ENCODE data around the gene CCDC180. TPM values are rescaled to one million over a fixed set of nuclear protein-coding genes. Genes with fewer than 3 reads are reported as not detected.
"Not testable (repeated sequence)": the region's sequence is repeated elsewhere in the genome, so short reads cannot be mapped to it uniquely, and the experiment has no call there.

CCDC180 gene
- polyA plus RNA-seq (2013, experiment 1 of 2; ENCODE audit: insufficient read length) = 1.3 TPM
- 2.7 TPM for polyA plus RNA-seq (2013, experiment 2 of 2; ENCODE audit: insufficient read length)

DNA sequence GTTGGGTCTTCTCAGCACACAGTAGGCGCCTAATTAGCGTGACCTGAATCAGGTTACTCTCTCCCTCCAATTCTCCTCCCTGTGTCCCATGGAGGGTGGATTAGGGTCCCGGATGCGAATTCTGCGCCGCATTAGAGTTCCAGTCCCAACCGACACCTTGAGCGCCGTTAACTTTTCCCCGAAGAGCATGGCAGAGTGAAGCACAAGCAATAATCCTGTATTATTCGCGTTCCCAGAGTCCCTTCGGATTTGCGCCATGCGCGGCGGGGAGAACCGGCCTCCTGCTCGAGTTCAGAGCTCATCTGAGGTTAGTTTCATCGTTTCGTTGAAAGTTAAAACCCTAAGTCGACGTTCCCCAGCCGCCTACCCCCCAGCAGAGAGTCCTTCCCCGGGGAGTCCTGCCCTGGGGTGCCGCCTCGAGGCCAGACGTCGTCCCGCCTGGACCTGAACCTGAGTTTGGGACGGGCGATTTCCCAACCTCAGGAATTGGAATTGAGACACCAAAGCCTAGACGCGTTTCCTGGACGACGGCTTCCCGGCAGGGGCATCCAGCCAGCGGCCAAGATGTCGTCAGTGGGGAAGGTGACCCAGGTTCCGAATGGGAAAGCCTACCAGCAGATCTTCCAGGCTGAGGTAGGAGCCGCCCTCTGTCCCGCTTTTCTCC, at the start of gene CCDC180:
Gene CCDC180, plus strand, starts transcription at position 160 of the 664 bp plus-strand sequence. Its CDS starts 405 bp downstream, at position 565.
- DNase-seq = peak; percentile 14

DNA sequence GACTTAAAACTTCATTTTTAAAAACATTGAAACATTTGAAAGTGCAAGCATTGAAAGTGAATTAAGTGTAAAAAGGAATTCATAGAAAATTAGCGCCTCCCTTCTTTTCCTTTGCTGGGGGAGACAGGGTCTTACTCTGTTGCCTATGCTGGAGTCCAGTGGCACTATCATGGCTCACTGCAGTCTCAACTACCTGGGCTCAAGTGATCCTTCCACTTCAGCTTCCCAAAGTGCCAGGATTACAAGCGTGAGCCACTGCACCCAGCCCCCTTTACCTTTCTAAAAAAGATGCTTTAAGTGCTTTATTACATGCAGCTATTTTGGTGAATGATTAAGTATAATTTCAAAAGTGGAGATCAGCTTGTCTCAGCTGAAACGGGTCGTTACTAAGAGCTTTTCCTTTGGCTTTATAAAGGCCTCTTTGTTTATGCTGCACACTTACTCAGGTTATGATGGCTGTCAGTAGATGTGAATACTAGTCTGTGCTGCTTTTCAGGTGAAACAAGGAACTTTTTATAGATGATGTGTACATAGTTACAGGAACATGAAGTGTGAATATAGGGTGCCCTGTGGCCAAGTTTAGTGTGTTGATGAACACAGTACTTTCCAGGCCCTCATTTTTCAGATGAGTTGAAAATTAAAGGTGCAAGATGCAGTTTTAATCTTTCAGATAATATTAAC, 47.5 kb upstream of the CCDC180 start:
- DNase-seq = not testable (repeated sequence)

DNA sequence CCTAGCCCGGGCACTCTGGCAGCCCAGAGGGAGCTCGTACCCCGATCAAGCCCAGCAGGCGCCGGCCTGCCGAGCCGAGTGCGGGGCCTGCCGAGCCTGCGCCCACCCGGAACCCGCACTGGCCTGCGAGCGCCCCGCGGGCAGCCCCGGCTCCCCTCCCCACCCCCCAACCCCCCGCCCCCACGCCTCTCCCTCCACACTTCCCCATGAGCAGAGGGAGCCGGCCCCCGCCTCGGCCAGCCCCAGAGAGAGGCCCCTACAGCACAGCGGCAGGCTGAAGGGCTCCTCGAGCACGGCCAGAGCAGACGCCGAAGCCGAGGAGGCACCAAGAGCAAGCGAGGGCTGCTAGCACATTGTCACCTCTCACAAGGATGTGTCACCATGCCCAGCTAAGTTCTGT, 36.2 kb upstream of the CCDC180 start:
- no peak for DNase-seq

DNA sequence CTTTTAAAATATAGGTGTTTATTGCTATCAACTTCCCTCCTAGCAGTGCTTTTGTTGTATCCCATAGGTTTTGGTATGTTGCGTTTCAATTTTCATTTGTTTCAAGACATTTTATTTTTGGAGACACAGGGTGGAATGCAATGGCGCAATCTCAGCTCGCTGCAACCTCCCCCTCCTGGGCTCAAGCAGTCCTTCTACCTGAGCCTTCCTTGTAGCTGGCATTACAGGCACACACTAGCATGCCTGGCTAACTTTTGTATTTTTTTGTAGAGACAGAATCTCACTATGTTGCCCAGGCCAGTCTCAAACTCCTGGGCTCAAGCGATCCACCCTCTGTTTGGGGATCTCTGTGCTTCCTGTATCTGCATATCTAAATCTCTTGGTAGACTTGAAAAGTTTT, 35.4 kb upstream of the CCDC180 start:
- no peak for DNase-seq

DNA sequence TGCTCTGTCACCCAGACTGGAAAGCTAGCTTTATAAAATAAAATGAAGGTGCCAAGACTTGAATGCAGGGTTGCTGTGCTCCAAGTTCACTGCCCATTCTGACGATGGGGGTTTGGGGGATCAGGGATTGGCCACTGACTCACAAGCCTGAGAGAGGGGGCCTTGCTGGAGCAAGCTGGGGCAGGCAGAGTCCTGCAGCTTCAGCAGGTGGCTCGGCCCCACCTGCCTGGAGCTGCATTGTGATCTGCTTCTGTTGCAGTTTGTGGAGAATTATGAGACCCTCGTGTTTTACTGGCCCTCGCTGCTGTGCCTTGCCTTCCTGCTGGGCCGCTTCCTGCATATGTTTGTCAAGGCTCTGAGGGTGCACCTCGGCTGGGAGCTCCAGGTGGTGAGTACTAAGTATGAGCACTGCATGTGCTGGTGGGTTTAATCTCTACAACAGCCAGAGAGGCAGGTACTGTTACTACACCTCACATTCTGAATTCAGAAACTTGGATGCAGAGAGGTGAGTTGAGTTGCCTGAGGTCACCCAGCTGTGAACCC, 31.1 kb upstream of the CCDC180 start:
- no peak for DNase-seq

DNA sequence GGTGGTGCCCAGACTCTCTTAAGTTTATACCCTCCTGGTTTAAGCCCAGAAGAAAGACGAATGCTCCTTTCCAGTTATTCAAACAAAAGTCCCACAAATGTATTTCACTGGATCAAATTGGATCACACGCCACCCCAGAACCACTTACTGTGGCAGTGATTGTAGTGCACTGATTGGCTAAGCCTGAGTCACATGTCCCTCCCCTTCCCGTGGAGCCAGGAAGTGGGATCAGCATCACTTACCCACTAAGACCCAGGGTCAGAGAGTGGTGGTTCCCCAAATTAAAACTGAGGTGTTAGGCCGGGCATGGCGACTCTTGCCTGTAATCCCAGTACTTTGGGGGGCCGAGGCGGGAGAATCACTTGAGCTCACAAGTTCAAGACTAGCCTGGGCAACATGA, 29.5 kb upstream of the CCDC180 start:
- DNase-seq = no peak

DNA sequence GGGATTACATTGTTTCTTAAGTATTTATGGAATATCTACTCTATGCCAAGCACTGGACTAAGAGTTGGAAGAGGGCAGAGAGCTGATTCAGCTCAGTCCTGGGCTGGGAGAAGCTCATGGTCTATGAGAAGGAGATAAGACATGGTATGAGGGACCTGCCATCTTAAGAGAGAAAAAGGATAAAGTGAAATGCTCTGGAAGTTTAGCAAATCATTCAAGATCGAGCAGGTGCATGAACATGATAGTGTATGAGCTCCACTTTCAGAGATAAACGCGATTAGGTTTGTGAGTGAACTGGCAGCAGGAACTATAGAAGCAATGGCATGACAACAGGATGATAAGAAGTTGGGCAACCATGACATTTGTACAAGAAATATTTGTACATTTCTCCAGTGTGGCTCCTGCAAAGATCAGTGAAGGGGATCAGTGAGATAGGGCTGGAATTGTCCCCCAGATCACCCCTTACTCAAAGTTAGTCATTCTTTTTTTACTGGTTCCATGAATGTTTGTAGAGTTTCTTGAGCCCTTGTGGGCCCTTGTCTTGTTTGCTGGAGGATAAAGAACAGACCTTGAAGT, 26.6 kb upstream of the CCDC180 start:
- DNase-seq = no peak

DNA sequence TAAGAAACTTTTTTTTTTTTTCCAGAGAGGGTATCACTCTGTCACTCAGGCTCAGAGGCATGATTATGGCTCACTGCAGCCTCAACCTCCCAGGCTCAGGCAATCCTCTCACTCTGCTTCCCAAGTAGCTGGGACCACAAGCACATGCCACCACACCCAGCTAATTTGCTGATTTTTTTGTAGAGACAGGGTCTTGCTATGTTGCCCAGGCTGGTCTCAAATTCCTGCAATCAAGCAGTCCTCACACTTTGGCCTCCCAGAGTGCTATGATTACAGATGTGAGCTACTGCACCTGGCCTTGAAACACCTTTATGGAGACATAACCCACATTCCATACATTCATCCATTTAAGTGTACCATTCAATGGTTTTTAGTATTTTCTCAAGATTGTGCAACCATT, 23.7 kb upstream of the CCDC180 start:
- no peak for DNase-seq

DNA sequence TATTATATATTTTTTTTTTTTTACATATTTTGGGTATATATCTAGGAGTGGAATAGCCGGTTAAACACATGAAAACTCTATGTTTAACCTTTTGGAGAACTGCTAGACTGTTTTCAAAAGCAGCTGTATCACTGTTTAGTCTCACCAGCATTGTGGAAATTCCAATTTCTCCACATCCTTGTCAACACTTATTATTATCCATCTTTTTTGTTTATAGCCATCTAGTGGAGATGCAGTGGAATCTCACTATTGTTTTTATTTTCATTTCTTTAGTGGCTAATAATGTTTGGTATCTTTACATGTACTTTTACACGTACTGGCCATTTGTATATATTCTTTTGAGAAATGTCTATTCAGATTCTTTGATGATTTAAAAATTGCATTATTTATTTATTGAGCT, 22.7 kb upstream of the CCDC180 start:
- DNase-seq = no peak

DNA sequence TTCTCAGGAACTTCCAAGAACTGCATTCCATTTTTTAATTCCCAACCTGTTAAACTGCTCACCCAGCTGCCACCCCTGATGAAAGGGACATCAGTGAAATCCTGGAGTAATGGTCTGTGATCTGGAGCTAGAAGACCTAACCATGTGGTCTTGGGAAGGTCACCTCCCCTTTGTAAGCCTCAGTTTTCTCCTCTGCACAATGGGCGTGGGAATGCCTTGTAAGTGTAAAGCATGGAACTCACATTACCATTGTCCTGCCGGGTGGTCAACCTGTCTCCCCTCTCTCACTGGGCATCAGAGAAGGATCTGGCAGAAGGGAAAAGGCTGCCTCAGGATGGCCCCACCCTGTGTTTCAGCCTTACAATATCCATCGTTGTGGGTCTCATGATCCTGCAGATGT, 15.3 kb upstream of the CCDC180 start:
- no peak for DNase-seq

DNA sequence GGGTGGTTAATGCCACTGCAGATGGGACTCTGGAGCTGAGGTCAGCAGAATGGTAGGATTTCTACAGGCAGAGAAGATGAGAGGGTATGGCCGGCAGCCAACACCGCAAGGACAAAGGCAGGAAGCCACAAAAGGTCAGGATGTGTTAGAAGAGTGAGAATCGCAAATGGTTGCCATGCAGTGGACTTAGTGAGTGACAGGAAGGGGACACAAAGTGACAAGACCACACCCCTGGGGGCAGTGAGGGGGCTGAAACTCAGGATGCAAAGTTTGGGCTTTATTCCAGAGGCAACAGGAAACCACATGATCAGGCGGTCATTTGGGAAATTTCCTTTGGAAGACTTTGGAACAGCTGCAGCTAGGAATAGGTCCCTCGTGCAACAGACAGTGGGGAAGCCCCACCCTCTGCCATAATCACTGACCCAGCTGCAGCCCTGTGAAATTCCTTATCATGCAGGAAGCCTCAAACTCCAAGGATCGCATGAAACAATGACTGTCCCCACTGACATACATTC, 14.2 kb upstream of the CCDC180 start:
- DNase-seq = peak; percentile 8

DNA sequence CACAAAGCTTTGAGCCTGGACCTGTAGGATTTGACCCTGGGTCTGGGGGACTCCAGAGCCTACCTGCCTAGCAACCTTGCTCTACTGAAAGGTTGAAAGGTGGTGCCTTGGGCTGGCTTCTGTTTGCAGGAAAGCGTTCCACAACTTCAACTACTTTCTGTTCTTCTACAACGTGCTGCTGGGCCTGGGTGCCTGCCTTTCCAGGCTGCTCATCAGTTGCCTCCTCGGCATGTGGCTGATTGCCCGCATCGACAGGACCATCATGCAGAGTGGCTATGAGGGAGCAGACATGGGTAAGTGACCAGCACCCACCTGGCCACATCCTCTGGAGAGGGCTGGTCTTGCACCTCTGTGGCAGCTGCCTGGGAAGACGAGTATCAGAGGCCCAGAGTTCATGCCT, 13.6 kb upstream of the CCDC180 start:
- no peak for DNase-seq

DNA sequence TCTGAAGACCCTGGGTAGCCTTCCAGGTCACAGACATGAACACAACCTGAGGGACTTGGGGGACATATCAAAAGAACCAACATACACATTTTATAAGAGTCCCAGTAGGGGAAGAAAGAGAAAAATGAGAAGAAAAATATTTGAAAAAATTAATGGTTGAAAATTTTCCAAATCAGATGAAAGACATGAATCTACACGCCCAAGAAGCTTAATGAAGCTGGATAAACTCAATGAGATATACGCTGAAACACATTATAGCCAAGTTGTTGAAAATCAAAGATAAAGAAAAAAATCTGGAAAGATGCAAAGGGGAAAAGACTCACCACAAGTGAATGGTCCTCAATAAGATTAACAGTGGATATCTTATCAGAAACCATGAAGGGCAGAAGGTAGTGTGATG, 9.6 kb upstream of the CCDC180 start:
- DNase-seq = no peak

DNA sequence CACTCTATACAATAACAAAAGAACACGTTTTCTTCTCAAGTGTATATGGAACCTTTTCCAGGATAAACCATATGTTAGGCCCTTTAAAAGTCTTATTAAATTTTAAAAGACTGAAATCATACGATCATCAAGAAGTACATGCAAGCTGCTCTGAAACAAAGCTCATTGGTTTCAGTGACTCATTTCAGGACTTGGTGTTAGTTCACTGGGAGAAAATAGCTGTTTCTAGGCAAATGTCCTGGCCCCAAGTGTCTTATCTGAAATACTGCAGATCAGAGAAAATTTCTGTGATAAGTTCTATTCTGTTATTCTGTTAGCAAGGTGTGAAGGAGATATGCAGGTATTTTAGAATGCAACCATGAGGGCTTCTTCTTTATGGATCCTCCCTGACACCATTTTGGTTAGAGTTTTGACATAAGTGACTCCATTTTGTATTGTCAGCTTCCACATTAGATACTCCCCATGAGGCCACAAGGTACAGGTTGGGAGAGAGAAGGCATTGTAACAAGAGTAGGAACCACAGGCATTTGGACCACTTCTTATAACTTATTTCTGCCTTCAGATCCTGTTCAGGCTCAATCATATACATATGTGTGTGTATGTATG, 7.5 kb upstream of the CCDC180 start:
- DNase-seq = no peak

DNA sequence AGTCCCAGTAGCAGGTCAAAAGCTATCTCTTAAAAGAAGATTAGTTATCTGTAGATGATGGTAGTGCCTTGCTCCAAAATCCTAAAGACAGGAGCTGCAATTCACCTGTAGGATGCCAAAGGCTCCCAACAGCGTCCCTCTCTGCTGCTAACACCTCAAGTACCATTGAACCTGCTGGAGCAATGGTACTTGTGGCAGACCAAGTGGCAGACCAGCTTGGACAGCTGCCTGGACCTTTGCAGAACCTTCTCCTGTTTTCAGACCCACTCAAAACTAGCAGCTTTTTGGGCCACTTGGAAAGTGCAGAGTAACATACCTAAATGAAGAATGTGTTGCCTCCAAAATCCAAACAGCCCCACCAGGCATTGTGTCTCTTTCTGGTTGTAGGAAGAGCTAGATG, 6.9 kb upstream of the CCDC180 start:
- DNase-seq = no peak

DNA sequence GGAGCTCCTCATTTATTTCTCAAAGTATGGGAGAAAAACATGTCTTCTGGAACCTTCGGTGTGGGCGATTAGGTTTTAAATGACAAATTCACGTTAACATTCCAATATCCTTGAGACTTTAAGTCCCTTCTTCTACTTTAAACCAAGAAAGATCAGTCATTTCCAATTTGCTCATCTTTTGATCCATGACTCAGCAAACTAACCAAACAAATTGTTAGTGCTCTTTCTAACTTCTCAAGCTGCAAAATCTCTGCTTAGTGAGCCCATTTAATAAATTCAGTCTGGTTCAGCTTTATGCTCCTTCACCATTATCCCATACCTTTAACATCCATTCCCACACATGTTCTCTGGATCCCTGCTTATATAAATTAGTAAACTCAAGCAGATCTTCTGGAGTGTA, 5.5 kb upstream of the CCDC180 start:
- DNase-seq = no peak

DNA sequence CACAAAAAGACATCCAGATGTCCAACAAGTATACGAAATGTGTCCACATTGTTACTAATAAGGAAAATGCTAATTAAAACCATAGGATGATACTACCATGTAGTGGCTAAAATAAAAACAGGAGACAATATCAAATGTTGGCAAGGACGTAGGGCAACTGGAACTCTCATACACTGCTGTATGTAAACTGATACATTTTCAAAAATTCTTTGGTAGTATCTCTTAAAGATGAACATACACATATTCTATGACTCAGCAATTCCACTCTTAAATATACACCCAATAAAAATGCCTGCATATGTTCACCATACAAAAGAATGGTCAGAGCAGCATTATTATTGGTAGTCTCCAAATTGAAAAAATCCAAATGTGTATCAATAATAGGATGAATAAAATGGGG, 2.9 kb upstream of the CCDC180 start:
- no peak for DNase-seq

DNA sequence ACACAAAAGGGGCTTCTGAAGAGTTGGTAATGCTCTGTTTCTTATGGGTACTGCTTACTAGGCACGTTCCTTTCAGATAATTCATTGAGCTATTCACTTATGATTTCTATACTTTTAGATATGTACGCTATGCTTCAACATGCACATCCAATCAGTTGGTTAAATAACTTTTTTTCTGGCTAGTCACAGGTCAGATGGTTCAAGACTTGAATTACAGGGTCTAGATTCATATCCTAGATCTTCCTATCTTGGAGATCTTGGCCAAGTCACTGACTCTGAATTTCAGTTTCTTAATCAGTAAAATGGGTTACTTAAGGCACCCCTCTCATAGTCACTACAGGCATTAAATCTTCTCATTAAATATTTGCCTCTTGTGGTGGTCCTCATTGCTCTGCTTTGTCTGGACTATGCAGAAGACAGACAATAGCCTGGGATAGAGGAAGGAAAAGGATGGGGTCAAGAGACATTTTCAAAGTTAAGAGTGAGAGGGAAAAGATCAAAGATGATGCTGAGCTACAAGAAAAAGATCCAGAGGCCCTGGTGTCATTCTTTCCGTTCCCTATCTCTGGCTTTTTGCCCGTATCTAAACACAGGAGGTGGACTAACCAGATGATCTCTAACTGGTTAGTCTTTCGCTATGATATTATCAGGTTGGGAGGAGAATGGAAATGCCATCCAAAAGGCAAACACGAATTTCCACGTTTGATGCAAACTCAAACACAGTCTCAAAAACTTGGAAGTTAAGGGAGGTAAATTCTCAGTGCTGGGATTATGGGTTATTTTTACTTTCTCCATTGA, 1.8 kb upstream of the CCDC180 start:
- no peak for DNase-seq

DNA sequence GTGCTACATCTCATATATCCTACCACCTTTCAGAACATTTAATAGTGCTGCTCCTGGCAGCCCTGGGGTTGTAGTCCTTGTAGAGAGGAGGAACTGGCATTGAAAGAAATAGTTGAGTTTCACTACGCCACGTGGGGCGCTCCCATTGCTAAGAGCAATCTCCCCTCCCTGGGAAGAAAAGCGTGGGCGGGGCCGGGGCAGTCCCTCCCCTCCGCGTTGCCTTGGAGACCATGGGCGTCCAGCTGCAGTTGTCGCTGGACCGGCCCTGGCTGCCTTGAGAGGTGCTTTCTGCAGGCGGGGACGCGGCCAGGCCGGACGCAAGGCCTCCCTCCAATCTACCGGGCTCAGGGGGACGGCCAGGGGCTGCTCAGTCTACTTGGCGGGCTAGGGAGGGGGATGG, 368 bp upstream of the CCDC180 start:
- peak; percentile 58 for DNase-seq

DNA sequence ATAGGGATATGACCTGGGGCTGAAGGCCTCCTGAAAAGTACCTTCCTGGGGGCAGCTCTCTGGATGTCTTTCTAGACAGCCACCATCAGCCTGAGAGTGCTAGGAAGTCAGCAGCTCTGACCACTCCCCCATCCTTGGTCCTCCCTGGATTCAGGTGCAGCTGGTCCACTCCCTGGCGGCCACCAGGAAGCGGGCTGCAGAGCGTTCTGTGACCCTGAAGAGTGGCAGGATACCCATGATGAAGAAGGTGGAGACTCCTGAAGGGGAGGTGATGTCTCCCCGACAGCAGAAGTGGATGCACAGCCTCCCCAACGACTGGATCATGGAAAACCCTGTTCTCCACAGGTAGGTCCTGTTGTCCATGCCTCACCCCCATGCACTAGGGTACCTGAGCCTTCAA, 1.8 kb downstream of the CCDC180 start:
- no peak for DNase-seq

DNA sequence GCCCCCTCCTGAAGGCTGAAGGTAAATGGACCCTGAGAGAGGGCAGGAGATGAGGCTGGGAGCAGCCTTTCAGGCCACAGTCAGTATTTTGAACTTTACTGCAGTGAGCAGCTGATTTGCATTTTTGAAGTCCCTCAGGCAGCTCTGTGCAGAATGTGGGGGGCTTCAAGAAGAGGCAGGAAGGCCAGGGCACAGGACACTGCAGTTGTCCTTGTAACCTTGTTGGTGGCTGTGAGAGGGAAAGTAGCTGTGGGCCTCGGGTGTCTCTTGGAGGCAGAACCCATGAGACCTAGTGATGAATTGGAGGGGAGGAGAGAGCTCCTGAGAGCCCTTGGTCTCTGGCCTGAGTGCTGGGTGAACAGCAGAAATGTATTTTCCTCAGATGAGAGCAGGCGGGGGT, 2.6 kb downstream of the CCDC180 start:
- no peak for DNase-seq

DNA sequence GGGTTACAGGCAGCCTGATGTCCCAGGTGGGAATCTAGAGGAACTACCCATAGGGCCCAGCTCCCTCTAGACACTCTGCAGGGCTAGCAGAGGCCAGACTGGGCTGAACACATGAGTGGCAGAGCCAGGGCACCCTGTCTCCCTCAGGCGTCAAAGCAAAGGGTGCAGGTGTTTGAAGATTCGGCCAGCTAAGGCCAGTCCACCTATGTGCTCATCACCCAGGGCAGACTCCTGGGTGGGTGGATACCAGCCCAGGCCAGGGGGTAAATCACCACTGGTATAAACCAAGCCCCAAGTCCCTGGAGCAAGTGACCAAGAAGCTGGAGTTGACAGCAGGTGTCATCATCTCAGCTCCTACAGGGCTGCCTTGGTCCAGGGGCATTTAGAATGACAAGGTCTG, 3.4 kb downstream of the CCDC180 start:
- no peak for DNase-seq

Data from fibroblast of skin of abdomen (primary cell).